Muscle of back (tissue), 11 donors: Measurements from ENCODE around the gene TTC28. TPM values are rescaled to one million over a fixed set of nuclear protein-coding genes. Genes with fewer than 3 reads are reported as not detected.
"Not testable (repeated sequence)": the region's sequence is repeated elsewhere in the genome, so short reads cannot be mapped to it uniquely, and the experiment has no call there.

Source experiments
- DNase-seq, 3 donors: peaks; one replicate each; pipeline versions ENCODE4 v3.0.0 to v3.0.0-alpha.2; 2013
- polyA plus RNA-seq, 10 donors: library from polyadenylated mRNA; unstranded; fragments of 120-200 nt; gene quantifications; one replicate each; pipeline ENCODE4 v1.2.1, GENCODE V29; 2013; ENCODE audit not compliant: insufficient read length in 10 of 10

The TTC28 gene
- polyA plus RNA-seq, 10 donors: 21.0 to 29.9 (median 24.9) TPM

- DNase-seq: no peak
Measured at GRCh38 chr22:28237112-28237511, 442.5 kb downstream of the TTC28 start.

GRCh38 chr22:28232204-28232603, 447.4 kb downstream of the TTC28 start:
- DNase-seq: no peak

GRCh38 chr22:28231441-28231840, 448.2 kb downstream of the TTC28 start:
- no peak for DNase-seq

GRCh38 chr22:28230671-28231070, 449.0 kb downstream of the TTC28 start:
- DNase-seq: peak in 2 of 3 donors; percentile 51 to 60

- DNase-seq: peak; percentile 78 to 85 (median 79)
Measured at GRCh38 chr22:28229566-28230485, 449.8 kb downstream of the TTC28 start.

- DNase-seq: no peak
Measured at GRCh38 chr22:28223826-28224225, 455.8 kb downstream of the TTC28 start.

- peak in 2 of 3 donors; percentile 55 to 63 for DNase-seq
Measured at GRCh38 chr22:28222976-28223745, 456.5 kb downstream of the TTC28 start.

- DNase-seq: no peak
Measured at GRCh38 chr22:28222571-28222970, 457.1 kb downstream of the TTC28 start.

GRCh38 chr22:28222052-28222451, 457.6 kb downstream of the TTC28 start:
- DNase-seq: no peak

GRCh38 chr22:28220626-28221363, 458.8 kb downstream of the TTC28 start:
- no peak for DNase-seq

- DNase-seq: no peak
Measured at GRCh38 chr22:28217277-28217676, 462.4 kb downstream of the TTC28 start.

GRCh38 chr22:28214750-28215149, 464.9 kb downstream of the TTC28 start:
- DNase-seq: not testable (repeated sequence)

GRCh38 chr22:28209457-28209856, 470.2 kb downstream of the TTC28 start:
- DNase-seq: not testable (repeated sequence)

GRCh38 chr22:28208787-28209186, 470.9 kb downstream of the TTC28 start:
- DNase-seq: no peak

GRCh38 chr22:28208036-28208435, 471.6 kb downstream of the TTC28 start:
- DNase-seq: no peak

GRCh38 chr22:28207281-28208030, 472.2 kb downstream of the TTC28 start:
- DNase-seq: no peak

GRCh38 chr22:28205926-28206325, 473.7 kb downstream of the TTC28 start:
- DNase-seq: no peak

- DNase-seq: no peak
Measured at GRCh38 chr22:28204382-28204781, 475.3 kb downstream of the TTC28 start.

- no peak for DNase-seq
Measured at GRCh38 chr22:28203286-28203685, 476.4 kb downstream of the TTC28 start.

GRCh38 chr22:28198692-28199091, 480.9 kb downstream of the TTC28 start:
- no peak for DNase-seq

- not testable (repeated sequence) for DNase-seq
Measured at GRCh38 chr22:28191571-28191970, 488.1 kb downstream of the TTC28 start.
